Ascending aorta (tissue), 2 donors: ENCODE results near the gene TGFBR3. TPM values are rescaled to one million over a fixed set of nuclear protein-coding genes. Genes with fewer than 3 reads are reported as not detected.

Experiments used
- DNase-seq, 2 donors: peaks; one replicate each; pipeline ENCODE4 v3.0.0-alpha.2; 2019; ENCODE audit warnings: low spot score in 2 of 2
- H3K27ac ChIP-seq, 2 donors: fragments of 200-600 bp; sonication (generic); one replicate each; pipeline ENCODE4 v1.5.1; 2016 to 2017; ENCODE audit warnings: mild to moderate bottlenecking in 1 of 2
- H3K27me3 ChIP-seq: fragments of 200-600 bp; sonication (generic); one replicate; pipeline ENCODE4 v1.5.1; 2017
- H3K36me3 ChIP-seq, 2 donors: fragments of 200-600 bp; sonication (generic); one replicate each; pipeline ENCODE4 v1.5.1; 2016
- H3K4me1 ChIP-seq, 2 donors: fragments of 200-600 bp; sonication (generic); one replicate each; pipeline ENCODE4 v1.5.1; 2016 to 2017; ENCODE audit warnings: mild to moderate bottlenecking in 1 of 2
- H3K4me3 ChIP-seq, 2 donors: fragments of 200-600 bp; sonication (generic); one replicate each; pipeline ENCODE4 v1.5.1; 2016 to 2017; ENCODE audit warnings: mild to moderate bottlenecking in 1 of 2
- H3K9me3 ChIP-seq, 2 donors: fragments of 200-600 bp; sonication (generic); one replicate each; pipeline ENCODE4 v1.5.1; 2016
- intact Hi-C: fragments of 100-400 bp; cut with DNase I; formaldehyde crosslinking; loops from one replicate; pipeline ENCODE4 v1.15.1; 2023
- total RNA-seq: library from RNA; depleted of rRNA; stranded (reverse); fragments of >200 nt; gene quantifications from one replicate; pipeline ENCODE4 v1.1.0, GENCODE V29; 2016
- TF ChIP-seq, protein P1 (sequence below), 3 experiments: fragments of 200-600 bp in 2 of 3; fragments of 450-650 bp in 1 of 3; sonication (generic) in 2 of 3; IDR thresholded peaks; one replicate each; pipeline ENCODE4 v1.5.1; 2016 to 2019; ENCODE audit warnings: antibody characterized with exemption in 3 of 3, mild to moderate bottlenecking in 1 of 3, moderate library complexity in 1 of 3

TGFBR3 gene
- total RNA-seq, 1 donor from 2014 or later, result 127 TPM

- Histone ChIP-seq H3K4me1 (peaks cover 0 to 12% of the 10 kb centered on the region in 2 donors), H3K4me3 (no peak overlapping the region), H3K9me3 (no peaks in the 10 kb centered on the region), H3K27ac (no peak overlapping the region), H3K36me3 (peaks cover 0 to 7% of the 10 kb centered on the region in 2 donors), H3K27me3 (no peaks in the 10 kb centered on the region)
- intact Hi-C loops, result no loop called here
- no peak for DNase-seq
- TF ChIP-seq, protein P1, sequence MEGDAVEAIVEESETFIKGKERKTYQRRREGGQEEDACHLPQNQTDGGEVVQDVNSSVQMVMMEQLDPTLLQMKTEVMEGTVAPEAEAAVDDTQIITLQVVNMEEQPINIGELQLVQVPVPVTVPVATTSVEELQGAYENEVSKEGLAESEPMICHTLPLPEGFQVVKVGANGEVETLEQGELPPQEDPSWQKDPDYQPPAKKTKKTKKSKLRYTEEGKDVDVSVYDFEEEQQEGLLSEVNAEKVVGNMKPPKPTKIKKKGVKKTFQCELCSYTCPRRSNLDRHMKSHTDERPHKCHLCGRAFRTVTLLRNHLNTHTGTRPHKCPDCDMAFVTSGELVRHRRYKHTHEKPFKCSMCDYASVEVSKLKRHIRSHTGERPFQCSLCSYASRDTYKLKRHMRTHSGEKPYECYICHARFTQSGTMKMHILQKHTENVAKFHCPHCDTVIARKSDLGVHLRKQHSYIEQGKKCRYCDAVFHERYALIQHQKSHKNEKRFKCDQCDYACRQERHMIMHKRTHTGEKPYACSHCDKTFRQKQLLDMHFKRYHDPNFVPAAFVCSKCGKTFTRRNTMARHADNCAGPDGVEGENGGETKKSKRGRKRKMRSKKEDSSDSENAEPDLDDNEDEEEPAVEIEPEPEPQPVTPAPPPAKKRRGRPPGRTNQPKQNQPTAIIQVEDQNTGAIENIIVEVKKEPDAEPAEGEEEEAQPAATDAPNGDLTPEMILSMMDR (IDR thresholded peaks at IDR 0.05), result no peak
Observed at GRCh38 chr1:91700771-91701471, 185.0 kb downstream of the TGFBR3 start.

- H3K27me3 ChIP-seq, result no peaks in the 10 kb centered on the region
- no peaks in the 10 kb centered on the region for H3K9me3 ChIP-seq
- H3K36me3 ChIP-seq, result peaks cover 0 to 10% of the 10 kb centered on the region in 2 donors
- DNase-seq, result no peak
- TF ChIP-seq, protein P1 (IDR thresholded peaks at IDR 0.05), result no peak
- peaks cover 0 to 12% of the 10 kb centered on the region in 2 donors for H3K4me1 ChIP-seq
- intact Hi-C loops, result no loop called here
- no peak overlapping the region for H3K4me3 ChIP-seq
- no peak overlapping the region for H3K27ac ChIP-seq
Observed at GRCh38 chr1:91700332-91700731, 185.6 kb downstream of the TGFBR3 start.

DNA sequence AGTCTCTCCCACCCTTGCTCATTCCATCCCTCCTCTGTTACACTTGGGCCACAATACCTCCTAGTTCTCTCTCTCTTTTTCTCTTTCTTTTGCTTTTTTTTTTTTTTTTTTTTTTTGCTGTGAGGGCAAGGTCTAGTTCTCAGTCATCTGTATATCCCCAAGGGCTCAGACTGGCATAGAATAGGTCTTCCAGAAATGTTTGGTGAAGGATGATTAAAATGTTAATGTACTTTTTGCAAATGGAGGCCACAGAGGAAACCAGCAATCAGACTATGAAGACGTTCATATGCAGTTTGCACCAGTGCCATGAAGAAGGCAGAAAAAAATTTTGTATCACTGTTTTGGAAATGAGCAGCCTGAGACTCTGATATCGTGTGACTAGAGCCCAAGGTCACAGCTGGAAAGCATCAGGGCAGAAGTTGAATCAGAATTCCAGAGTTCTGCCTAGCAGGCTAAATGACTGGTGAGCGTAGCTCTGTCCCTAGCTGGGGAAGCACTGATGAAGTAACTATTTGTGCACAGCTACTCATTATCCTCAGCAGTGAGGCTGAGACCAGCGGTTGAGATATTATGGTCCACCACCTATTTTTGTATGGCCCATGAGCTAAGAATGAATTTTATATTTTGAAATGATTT, 186.5 kb downstream of the TGFBR3 start:
- no peaks in the 10 kb centered on the region for H3K27me3 ChIP-seq
- peak overlapping the region in 1 of 2 donors; percentile 38 for H3K27ac ChIP-seq
- TF ChIP-seq, protein P1 (IDR thresholded peaks at IDR 0.05), result no peak
- peaks cover 0 to 12% of the 10 kb centered on the region in 2 donors for H3K4me1 ChIP-seq
- DNase-seq, result no peak
- H3K36me3 ChIP-seq, result peaks cover 0 to 9% of the 10 kb centered on the region in 2 donors
- no peaks in the 10 kb centered on the region for H3K9me3 ChIP-seq
- intact Hi-C loops, result loop anchor here (5.0 kb wide), 1 partner anchor 127 kb away; no protein-coding TSS in a partner anchor
- H3K4me3 ChIP-seq, result no peak overlapping the region

GRCh38 chr1:91697861-91698260, 188.1 kb downstream of the TGFBR3 start:
- TF ChIP-seq, protein P1 (IDR thresholded peaks at IDR 0.05), result no peak
- peak overlapping the region; percentile 9 to 10 for H3K27ac ChIP-seq
- peaks cover 0 to 9% of the 10 kb centered on the region in 2 donors for H3K36me3 ChIP-seq
- no peaks in the 10 kb centered on the region for H3K9me3 ChIP-seq
- intact Hi-C loops, result loop anchor here (5.0 kb wide), 1 partner anchor 126 kb away; no protein-coding TSS in a partner anchor
- H3K27me3 ChIP-seq, result no peaks in the 10 kb centered on the region
- H3K4me3 ChIP-seq, result no peak overlapping the region
- H3K4me1 ChIP-seq, result peaks cover 0 to 23% of the 10 kb centered on the region in 2 donors
- no peak for DNase-seq

DNA sequence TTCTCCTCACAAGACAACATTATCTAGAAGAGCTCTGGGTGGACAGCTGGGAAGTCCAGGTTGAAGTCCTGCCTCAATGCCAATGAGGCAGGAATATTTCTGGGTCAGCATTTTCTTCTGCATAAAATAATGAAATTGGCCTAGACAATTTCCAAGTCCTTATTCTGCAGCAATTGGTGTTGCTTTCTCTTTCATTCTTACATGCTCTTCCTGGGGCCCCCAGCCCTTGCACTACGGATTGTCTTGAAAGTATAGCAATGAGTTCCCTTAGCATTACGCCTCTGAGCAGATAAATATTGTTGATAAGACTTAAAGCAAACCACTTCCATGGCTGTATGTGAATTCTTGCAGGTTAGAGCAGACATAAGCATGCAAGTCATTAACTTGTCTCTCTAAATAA, 188.5 kb downstream of the TGFBR3 start:
- intact Hi-C loops, result loop anchor here (5.0 kb wide), 1 partner anchor 125 kb away; no protein-coding TSS in a partner anchor
- H3K36me3 ChIP-seq, result peaks cover 0 to 9% of the 10 kb centered on the region in 2 donors
- TF ChIP-seq, protein P1 (IDR thresholded peaks at IDR 0.05), result no peak

More for the DNA sequence above, 188.5 kb downstream of the TGFBR3 start:
- Histone ChIP-seq H3K4me1 (peaks cover 0 to 27% of the 10 kb centered on the region in 2 donors), H3K4me3 (no peak overlapping the region), H3K9me3 (no peaks in the 10 kb centered on the region), H3K27me3 (no peaks in the 10 kb centered on the region), H3K27ac (peak overlapping the region in 1 of 2 donors; percentile 30)
- DNase-seq, result no peak
